ENCODE measurements around the gene FAM72C.
"Not testable (repeated sequence)": the region's sequence is repeated elsewhere in the genome, so short reads cannot be mapped to it uniquely, and the experiment has no call there.

Gene FAM72C

DNA sequence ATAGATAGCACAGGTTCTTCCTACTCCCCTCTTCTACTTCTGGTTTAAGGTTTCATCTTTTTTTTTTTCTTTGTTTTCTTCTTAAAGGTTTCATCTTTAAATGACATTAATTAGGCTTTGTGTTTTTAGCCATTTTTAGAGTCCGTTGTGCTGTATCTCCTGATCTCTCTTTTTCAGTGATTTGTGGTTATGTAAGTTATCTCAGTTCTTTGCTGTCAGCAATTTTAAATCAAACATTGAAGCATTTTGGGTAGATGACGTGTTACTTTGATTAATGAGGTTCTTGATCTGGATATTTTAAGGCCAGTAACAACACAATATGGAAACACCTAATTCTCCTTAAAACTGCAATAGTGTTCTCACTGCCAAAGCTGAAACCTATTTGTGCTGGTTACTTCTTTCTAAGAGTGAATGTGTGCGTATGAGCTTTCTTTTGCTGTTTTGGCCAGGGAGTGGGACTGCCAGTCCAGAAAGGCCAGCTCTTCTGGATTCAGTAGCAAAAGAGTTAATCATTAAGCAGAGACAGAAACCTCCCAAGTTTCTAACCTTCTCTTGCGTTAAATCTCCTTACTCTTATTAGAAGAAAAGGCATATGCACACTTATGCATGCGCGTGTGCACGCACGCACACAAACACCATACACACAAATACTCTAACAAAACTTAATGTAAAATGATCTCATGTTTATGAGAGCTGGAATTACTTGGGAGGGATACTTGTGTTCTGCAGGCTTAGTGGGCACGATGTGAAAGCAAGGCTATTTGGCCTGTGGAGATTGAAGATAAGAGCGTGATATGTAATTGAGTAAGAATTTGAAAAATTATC, 17.0 kb upstream of the FAM72C start:
- H3K4me3 ChIP-seq; DNase-seq (ENCODE audit: low spot score); H3K27ac ChIP-seq: not testable (repeated sequence)

DNA sequence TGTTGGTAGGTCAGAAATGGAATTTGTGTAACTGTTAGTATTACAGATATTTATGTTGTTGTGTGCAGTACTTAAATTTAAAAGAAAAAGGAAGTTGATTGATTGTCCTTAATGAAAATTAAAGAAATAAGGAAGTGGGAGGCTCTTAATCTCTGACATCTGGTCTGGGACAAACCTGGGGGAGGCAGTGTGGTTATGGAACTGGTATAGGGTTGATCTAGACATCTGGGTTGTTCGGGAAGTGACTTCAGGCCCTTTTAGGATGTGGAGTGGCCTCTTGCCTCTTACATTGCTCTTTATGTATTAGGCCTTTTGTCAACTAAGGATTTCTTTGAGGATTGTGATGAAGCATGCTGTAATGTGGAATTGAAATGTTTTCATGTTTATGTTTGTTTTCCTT, 16.1 kb upstream of the FAM72C start:
- not testable (repeated sequence) for DNase-seq (ENCODE audit: low spot score); H3K27ac ChIP-seq; H3K4me3 ChIP-seq

DNA sequence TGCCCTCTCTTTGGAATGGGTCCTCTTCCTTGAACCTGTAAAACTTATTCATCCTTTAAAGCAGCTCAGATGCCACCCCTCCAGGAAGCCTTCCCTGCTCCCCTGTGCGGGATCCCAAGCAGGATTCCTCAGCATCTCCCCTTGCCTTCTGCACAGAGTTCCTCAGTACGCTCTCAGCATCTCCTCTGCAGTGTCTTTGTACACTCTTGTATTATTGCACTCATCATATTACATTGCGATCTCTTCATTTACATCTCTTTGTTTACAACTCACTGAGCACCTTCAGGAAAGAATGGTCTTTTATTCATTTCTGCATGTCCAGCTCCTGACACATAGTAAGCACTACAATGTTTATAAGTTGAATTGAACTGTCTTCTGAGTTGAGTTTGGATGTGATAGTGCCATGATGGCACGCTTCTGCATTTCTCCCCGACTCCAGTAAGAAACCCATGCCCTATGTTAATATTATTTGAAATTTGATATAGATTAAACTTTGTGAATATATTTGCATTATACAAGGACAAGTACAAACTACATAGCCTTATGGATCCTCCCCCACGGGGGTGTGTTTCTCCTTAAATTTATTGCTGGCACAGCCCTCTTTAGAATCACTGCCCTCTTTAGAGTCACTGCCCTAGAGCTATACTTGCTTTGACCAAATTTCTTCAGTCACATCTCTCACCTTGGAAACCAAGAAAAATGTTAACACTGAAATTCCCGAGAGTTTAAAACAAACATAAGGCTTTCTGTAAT, 13.1 kb upstream of the FAM72C start:
- H3K27ac ChIP-seq; DNase-seq (ENCODE audit: low spot score); H3K4me3 ChIP-seq: not testable (repeated sequence)

DNA sequence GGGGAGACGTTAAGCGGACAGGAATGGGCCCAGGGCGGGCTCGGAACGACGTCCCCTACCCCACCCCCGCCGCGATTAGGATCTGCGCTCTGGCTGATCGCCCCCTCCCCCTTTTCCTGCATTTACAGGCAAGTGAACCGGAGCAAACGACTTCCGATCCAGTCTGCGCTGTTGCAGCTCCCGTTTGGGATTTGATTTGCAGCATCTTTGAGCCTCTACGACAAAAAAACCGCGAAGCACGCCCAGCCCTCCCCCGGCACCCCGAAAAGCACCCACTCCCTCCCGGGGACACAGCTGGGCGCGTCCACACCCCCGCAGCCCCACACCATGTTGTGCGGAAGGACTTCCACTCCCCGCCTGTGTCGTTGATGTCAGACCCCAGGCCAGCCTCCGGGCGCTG, 2.6 kb upstream of the FAM72C start:
- peak overlapping the region; percentile 65 for H3K4me3 ChIP-seq
- H3K27ac ChIP-seq, result not testable (repeated sequence)
- DNase-seq (ENCODE audit: low spot score), result peak; percentile 2

DNA sequence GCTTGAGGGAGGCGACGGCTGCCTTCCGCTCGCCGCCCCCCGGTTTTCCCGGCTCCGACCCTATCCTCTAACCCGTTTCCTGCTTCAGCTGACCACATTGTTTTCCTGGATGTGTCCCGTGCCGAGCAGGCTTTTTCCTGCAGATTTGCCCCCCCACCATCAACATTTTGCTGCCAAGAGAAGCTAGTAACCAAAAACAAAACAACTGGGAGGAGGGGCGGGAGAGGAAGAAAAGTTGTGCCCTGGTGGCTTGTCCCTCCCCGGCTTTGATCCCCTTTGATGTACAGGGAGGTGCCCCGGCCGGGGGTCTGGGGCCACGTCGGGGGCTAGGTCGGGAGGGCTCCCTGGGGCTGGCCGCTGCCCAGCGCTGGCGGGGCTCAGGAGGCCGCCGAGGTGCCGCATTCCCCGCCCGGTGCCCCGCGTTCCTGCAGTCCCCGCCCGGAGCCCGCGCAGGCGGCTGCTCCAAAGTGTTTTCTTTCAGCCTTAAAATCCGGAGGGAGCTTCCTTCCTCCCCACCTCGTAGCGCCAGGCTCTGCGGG, 2.2 kb upstream of the FAM72C start:
- H3K27ac ChIP-seq, result peak overlapping the region in 1 of 2 donors; percentile 16
- peak overlapping the region; percentile 65 for H3K4me3 ChIP-seq
- DNase-seq (ENCODE audit: low spot score), result not testable (repeated sequence)

DNA sequence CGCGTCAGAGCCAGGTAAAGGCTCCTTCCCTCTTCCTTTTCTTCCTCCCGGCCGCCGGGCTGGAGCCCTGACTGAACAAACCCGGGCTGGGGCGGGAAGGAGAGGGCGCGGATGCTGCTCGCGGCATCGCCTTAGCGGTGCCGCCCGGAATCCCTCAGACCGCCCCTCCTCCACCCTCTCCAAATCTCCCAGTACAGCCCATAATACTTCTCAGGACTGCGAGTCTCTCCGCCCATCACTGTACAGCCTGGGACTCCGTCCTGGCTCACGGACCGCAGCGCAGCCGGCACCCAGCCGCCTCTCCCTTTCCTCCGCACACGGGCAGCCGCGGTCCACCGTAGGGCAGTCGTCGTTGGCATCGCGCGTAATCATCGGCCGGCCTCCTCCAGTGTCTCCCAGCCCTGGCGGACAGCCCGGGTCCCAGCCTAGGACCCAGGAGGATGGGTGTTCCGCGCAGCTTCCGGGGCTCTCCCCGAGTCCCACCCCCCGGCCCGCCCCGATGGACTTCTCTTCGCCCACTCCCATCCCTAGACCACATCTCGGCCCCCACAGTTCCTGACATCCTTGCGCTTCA, 1.1 kb upstream of the FAM72C start:
- H3K4me3 ChIP-seq; DNase-seq (ENCODE audit: low spot score); H3K27ac ChIP-seq: not testable (repeated sequence)

DNA sequence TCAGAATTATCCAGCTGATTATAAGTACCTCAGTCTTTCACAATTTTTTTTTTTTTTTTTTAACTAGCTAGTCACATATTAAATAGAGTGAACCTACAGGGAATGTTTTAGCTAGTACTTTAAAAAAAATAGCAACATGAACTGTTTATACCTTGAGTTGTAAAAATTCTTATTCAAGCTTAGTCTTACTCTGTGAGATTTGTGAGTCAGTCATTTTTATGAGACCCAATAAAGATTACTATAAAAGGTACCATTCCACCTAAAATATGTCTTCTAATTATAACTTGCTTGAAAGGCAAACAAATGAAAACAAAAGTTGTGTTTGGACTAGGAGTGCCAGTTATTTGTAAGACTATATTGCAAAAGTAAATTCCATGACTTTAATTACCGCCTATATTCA, 5.9 kb downstream of the FAM72C start:
- H3K4me3 ChIP-seq; DNase-seq (ENCODE audit: low spot score); H3K27ac ChIP-seq: not testable (repeated sequence)

DNA sequence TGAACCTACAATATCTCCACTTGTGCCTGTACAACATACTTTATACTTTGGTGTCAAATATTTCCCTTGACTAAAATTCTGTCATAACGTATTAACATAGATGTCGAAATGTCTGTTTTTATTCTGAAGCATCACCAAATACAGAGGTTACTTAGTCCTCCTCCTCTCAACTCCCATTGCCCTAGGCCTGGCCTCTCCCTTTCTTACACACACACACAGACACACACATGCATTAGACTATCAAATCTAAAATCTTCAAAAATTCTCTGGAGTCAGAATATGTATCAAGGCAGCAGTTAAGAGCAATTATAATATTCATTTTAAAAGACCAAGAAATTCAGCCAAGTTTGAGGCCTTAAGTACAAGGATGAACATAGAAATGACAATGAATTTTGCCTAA, 7.5 kb downstream of the FAM72C start:
- DNase-seq (ENCODE audit: low spot score); H3K4me3 ChIP-seq; H3K27ac ChIP-seq: not testable (repeated sequence)

DNA sequence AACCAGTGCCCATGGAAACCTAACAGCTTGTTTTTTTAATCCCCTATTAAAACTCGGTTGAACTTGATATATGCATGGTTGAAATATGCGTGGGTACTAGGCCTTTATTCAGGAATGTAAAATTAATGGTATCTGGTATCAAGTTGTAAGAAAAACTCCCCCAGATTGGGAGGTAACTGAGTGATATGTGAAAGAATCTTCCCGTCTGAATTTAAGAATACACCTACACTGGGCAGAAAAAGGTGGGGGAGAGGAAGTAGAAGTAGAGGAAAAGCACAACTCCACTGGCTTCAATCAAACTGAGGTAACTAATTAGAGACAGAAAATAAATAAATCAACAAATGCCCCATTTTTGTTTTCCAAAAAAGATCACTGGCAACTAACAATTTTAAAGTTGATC, 15.9 kb downstream of the FAM72C start:
- not testable (repeated sequence) for DNase-seq (ENCODE audit: low spot score); H3K4me3 ChIP-seq; H3K27ac ChIP-seq

DNA sequence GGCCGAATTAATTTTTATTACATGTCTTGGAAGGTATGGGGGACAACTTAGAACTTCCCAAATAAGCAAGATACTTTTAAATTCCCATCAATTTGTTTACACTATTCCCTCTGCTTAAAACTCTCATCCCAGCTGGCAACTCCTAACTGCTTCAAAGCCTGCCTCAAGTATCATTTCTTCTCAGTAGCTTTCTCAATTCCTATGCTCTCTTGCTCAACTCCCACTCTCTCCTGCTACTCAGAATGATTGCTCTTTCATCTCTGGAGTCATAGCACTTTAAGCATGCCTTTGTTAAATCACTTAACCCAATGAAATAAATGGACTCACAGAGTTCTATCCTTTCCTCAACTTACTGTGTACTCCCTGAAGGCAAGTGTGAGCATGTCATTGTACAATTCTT, 18.9 kb downstream of the FAM72C start:
- H3K4me3 ChIP-seq; H3K27ac ChIP-seq; DNase-seq (ENCODE audit: low spot score): not testable (repeated sequence)

DNA sequence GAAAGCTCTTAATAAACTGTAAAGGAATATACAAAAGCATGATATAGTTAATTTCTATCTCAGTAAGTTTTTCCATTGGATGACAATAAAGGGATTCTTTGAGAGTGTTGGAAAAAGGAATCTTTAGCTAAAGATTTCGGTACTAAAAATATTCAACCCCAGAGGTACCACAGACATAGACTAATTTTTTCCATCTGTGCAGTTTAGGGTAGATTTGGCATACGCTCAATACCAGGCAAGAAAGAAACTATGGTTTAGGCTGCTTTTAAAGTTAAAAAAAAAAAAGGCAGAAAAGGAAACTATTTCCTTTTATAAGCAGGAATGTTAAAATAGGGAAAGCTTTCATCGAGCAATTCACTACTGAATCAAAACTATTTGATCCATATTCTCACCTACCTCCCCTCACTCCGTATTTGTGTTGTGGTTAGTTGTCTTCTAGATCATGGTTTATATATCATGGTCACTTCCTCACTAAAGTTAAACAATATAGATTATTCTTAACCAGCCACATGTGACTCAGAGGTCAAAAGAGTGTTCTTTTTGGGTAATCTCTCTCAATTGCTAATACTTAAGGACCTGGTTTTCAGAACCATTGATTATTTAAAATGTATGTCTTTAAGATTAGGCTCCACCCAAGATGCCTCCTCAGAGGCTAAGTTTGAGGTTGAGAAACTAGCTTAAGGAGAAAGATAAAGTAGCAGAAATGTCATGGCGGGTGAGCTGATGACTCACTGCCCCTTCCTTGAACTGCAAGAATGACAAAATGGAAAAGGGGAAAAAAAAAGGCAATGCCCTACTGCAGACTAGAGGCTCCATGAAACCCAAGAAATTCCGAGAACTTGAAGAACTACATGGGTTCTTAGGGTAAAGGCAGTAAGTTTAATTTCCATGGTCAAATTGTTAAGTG, 20.0 kb downstream of the FAM72C start:
- H3K4me3 ChIP-seq; H3K27ac ChIP-seq; DNase-seq (ENCODE audit: low spot score): not testable (repeated sequence)

DNA sequence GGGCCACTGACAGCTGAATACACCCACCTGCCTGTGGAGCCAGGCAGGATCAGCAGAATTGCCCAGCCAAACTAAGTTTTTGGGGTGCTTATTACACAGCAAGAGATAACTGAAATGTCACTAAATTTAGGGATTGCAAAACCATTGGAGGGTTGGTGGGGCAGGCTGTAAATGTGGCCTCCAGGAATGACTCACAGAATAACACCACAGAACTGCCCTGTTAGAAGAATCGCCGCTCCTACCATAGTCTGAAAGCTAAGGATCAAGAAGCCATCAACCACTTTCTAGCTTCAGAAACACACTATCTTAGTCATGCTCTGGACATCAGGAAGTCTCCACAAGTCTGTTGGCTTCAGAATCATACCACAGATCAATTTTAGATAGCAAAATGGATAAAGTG, 24.0 kb downstream of the FAM72C start:
- not testable (repeated sequence) for DNase-seq (ENCODE audit: low spot score); H3K4me3 ChIP-seq; H3K27ac ChIP-seq

DNA sequence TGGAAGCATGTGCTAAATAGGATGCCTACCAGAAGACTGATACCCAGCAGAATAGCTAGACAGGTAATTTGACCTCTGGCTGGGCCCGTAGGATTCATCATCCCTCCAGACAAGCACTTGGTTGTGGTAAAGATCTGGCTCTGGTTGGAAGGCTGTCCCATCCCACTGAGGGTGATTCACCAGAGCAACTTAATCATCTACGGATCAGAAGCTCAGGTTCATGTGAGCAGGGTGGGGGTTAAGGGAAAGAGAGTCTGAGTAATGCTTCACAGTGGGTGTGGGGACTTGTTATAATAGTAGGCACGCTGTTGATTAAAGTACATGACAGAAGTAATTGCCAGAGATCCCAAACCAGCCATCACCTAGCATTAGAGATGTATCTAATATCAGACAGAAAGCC, 26.5 kb downstream of the FAM72C start:
- not testable (repeated sequence) for H3K4me3 ChIP-seq; H3K27ac ChIP-seq; DNase-seq (ENCODE audit: low spot score)

DNA sequence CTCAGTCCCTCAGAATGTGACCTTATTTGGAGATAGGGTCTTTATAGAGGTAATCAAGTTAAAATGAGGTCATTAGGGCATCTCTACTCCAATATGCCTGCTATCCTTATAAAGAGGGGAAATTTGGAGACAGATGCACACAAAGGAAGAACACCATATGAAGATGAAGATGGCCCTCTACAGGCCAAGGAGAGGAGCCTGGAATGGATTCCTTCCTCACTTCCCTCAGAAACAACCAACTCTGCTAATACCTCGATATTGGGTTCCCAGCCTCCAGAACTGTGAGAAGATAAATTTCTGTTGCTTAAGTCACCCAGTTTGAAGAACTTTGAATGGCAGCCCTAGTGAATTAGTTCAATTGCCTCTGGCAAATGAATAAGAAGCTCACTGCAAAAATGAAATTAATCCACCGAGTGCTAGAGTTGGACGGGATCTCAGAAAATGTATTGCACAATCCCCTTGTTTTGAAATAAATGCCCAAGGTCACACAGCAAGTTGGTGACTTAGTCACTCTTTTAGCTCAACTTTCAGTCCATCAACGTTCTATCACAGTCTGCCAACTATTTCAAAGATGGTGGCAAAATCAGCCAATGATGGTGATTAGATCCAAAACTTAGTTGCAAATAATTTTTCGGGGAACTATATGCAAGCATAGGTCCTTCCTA, 27.1 kb downstream of the FAM72C start:
- not testable (repeated sequence) for DNase-seq (ENCODE audit: low spot score); H3K27ac ChIP-seq; H3K4me3 ChIP-seq

DNA sequence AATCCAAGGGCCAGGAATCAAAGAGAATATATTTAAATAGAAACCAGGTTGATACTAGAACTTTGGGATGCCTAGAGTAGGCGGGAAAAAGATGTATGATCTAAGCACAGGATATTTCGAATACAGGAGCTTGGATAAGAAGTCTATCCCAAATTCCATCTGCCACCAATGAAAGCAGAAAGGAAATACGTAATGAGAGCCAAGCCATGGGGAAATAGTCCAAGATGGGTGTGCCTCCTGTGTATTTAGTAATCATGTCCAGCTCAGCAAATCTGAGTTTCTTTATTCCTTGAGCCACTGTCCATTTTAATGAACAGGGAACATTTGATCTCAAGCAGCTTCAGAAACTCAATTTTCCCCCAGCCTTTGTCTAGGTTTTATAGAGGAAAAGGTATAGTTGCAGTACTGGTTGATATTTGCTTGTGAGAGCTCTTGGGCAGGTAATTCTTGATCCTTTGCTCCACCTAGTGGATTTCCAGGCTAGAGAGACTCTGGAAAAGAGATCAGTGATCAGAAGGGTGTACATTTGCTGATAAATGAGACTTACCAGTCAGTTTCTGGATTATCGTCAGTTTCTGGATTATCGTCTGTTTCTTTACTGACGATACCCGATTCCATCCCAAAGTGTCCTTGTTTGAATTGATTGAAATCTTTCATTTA, 28.3 kb downstream of the FAM72C start:
- DNase-seq (ENCODE audit: low spot score); H3K4me3 ChIP-seq; H3K27ac ChIP-seq: not testable (repeated sequence)

DNA sequence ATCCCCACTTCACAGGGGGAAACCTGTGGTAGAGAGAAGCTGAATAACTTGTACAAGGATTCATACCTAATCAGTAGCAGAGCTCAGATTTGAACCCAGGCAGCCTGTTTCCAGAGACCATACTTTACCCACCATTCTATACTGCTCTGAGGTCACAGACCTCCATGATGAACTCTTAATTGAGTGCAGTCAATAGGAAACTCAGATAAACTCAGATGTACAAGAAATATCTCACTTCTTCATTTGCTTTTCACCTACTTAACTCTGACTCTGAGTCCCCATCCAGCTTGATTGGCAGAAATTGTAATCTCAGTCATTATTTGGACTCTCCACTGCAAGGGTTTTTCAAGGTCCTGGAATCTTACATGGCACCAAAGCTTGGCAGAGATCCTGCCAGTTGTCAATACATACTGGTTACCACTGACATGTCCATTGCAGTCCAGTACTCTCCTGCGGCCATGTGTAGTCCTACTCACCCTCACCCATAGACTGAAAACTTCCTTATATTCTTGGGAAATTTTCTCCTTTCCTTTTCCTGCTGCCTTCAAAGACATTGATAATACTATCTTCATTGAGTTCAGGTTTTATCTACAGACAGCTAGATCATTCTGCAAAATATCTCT, 29.4 kb downstream of the FAM72C start:
- H3K4me3 ChIP-seq; DNase-seq (ENCODE audit: low spot score); H3K27ac ChIP-seq: not testable (repeated sequence)

DNA sequence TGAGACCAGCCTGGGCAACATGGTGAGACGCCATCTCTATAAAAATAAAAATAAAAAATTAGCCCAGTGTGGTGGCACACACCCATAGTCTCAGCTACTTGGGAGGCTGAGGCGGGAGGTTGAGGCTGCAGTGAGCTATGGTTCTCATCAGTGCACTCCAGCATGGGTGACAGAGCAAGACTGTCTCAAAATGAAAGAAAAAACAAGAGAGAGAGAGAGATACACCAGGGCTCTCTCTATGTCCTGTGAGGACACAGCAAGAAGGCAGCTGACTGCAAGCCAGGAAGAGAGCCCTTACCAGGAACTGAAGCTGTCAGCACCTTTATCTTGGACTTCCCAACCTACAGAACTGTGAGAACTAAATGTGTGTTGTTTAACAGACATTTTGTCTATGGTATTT, 32.1 kb downstream of the FAM72C start:
- H3K4me3 ChIP-seq; H3K27ac ChIP-seq; DNase-seq (ENCODE audit: low spot score): not testable (repeated sequence)
